GM23338 (cell line): ENCODE measurements around the gene TMEM63C. TPM values are rescaled to one million over a fixed set of nuclear protein-coding genes. Genes with fewer than 3 reads are reported as not detected.

Experiments
- ATAC-seq: fragments of 200-7000 bp; cut with Tn5 transposase; 3 replicates; pipeline ENCODE4 v1.9.1; 2020
- DNase-seq: peaks from one replicate; pipeline ENCODE4 v3.0.0-alpha.2; 2015; ENCODE audit warnings: low spot score
- H2AFZ ChIP-seq: fragments of 200-600 bp; sonication (generic); 2 replicates; pipeline ENCODE4 v1.8.0; 2016; ENCODE audit warnings: antibody characterized with exemption, mild to moderate bottlenecking, moderate library complexity
- H3F3A ChIP-seq: fragments of 200-600 bp; sonication (generic); replicated peaks from 2 replicates; pipeline ENCODE4 v1.8.0; 2017; ENCODE audit warnings: antibody characterized with exemption, mixed run types, low read depth
- H3K27ac ChIP-seq: fragments of 200-600 bp; sonication (generic); 2 replicates; pipeline ENCODE4 v1.6.1; 2016; ENCODE audit warnings: low read depth
- H3K27me3 ChIP-seq: fragments of 200-600 bp; sonication (generic); 2 replicates; pipeline ENCODE4 v1.8.0; 2016; ENCODE audit warnings: mild to moderate bottlenecking, mixed run types, moderate library complexity; ENCODE audit not compliant: insufficient read depth
- H3K36me3 ChIP-seq: fragments of 200-600 bp; sonication (generic); 2 replicates; pipeline ENCODE4 v1.8.0; 2016; ENCODE audit warnings: mild to moderate bottlenecking; ENCODE audit not compliant: insufficient read depth
- H3K4me1 ChIP-seq: fragments of 200-600 bp; sonication (generic); 2 replicates; pipeline ENCODE4 v1.8.0; 2016; ENCODE audit warnings: mild to moderate bottlenecking, moderate library complexity; ENCODE audit not compliant: insufficient read depth
- H3K4me2 ChIP-seq: fragments of 200-600 bp; sonication (generic); 2 replicates; pipeline ENCODE4 v1.7.1; 2017; ENCODE audit warnings: mixed run types
- H3K4me3 ChIP-seq: fragments of 200-600 bp; sonication (generic); 2 replicates; pipeline ENCODE4 v1.6.1; 2016; ENCODE audit warnings: mixed run types
- H3K79me2 ChIP-seq: fragments of 200-600 bp; sonication (generic); replicated peaks from 2 replicates; pipeline ENCODE4 v1.8.0; 2017; ENCODE audit warnings: mild to moderate bottlenecking; ENCODE audit not compliant: insufficient read depth
- H3K9me2 ChIP-seq: fragments of 200-600 bp; sonication (generic); 2 replicates; pipeline ENCODE4 v1.8.0; 2017; ENCODE audit not compliant: insufficient read depth
- H4K20me1 ChIP-seq: fragments of 200-600 bp; sonication (generic); replicated peaks from 2 replicates; pipeline ENCODE4 v1.8.0; 2017; ENCODE audit warnings: mild to moderate bottlenecking; ENCODE audit not compliant: insufficient read depth
- H3K27ac Mint-ChIP-seq: 2 replicates; pipeline ENCODE4 v1.8.0; 2020; ENCODE audit warnings: inconsistent platforms, mild to moderate bottlenecking, moderate library complexity, mixed read lengths
- H3K27me3 Mint-ChIP-seq: 3 replicates; pipeline ENCODE4 v1.8.0; 2022; ENCODE audit warnings: low read depth, mild to moderate bottlenecking, moderate library complexity, mixed read lengths, inconsistent platforms; ENCODE audit not compliant: insufficient read depth, poor library complexity
- H3K36me3 Mint-ChIP-seq: 3 replicates; pipeline ENCODE4 v1.8.0; 2021; ENCODE audit warnings: low read depth, mild to moderate bottlenecking, inconsistent platforms, moderate library complexity, mixed read lengths
- H3K4me1 Mint-ChIP-seq: 3 replicates; pipeline ENCODE4 v1.8.0; 2020; ENCODE audit warnings: mild to moderate bottlenecking, inconsistent platforms, mixed read lengths
- H3K4me3 Mint-ChIP-seq: 3 replicates; pipeline ENCODE4 v1.8.0; 2021; ENCODE audit warnings: moderate library complexity, mild to moderate bottlenecking, inconsistent platforms, mixed read lengths
- H3K9me3 Mint-ChIP-seq: 3 replicates; pipeline ENCODE4 v1.8.0; 2020; ENCODE audit warnings: moderate library complexity, mild to moderate bottlenecking, inconsistent platforms, mixed read lengths
- CREB1 ChIP-seq: fragments of 250-450 bp; sonication (Bioruptor Pico); IDR thresholded peaks from 2 replicates; pipeline ENCODE4 v1.5.0; 2020; ENCODE audit warnings: low read depth, mild to moderate bottlenecking, moderate library complexity
- EZH2 ChIP-seq: fragments of 200-600 bp; sonication (generic); IDR thresholded peaks from one replicate; pipeline ENCODE4 v1.8.0; 2017; ENCODE audit warnings: antibody characterized with exemption, mild to moderate bottlenecking, low read depth; ENCODE audit not compliant: unreplicated experiment
- EZH2phosphoT487 ChIP-seq: fragments of 200-600 bp; sonication (generic); IDR thresholded peaks from one replicate; pipeline ENCODE4 v1.8.1; 2018; ENCODE audit warnings: antibody characterized with exemption; ENCODE audit not compliant: unreplicated experiment
- JUNB ChIP-seq: IDR thresholded peaks from one replicate; pipeline ENCODE4 v1.6.1; 2016; ENCODE audit warnings: antibody characterized with exemption; ENCODE audit not compliant: unreplicated experiment
- NANOG ChIP-seq: IDR thresholded peaks from 2 replicates; pipeline ENCODE4 v1.6.1; 2016; ENCODE audit warnings: antibody characterized with exemption, borderline replicate concordance
- POLR2AphosphoS5 ChIP-seq: IDR thresholded peaks from 2 replicates; pipeline ENCODE4 v1.6.1; 2016; ENCODE audit warnings: antibody characterized with exemption, low read depth
- STAT1 ChIP-seq: IDR thresholded peaks from one replicate; pipeline ENCODE4 v1.6.1; 2016; ENCODE audit warnings: antibody characterized with exemption; ENCODE audit not compliant: unreplicated experiment
- ZNF114 ChIP-seq: fragments of 250-450 bp; sonication (Bioruptor Pico); IDR thresholded peaks from 2 replicates; pipeline ENCODE4 v1.5.0; 2020; ENCODE audit warnings: mild to moderate bottlenecking, moderate library complexity
- ZNF331 ChIP-seq: fragments of 250-450 bp; sonication (Bioruptor Pico); IDR thresholded peaks from 2 replicates; pipeline ENCODE4 v1.5.0; 2020; ENCODE audit warnings: low read depth, mild to moderate bottlenecking, moderate library complexity
- polyA plus RNA-seq: library from polyadenylated mRNA; unstranded; fragments of >200 nt; fragmentation: Nextera tagmentation; extraction: Ambion mirVana; gene quantifications from 2 replicates; pipeline ENCODE4 v1.2.1, GENCODE V29; 2016
- total RNA-seq: library from RNA; depleted of rRNA; stranded (reverse); fragments of >200 nt; shearing (Covaris generic); gene quantifications from 2 replicates; pipeline ENCODE4 v1.2.3, GENCODE V29; 2014
- TF ChIP-seq, protein P1 (sequence below): IDR thresholded peaks from one replicate; pipeline ENCODE4 v1.6.1; 2018; ENCODE audit warnings: antibody characterized with exemption; ENCODE audit not compliant: unreplicated experiment
- TF ChIP-seq, protein P2 (sequence below), 2 experiments: fragments of 200-600 bp in 1 of 2; sonication (generic) in 1 of 2; conservative IDR thresholded peaks; 2 replicates each; pipeline versions ENCODE4 v1.5.1 to v1.6.1; 2016 to 2017; ENCODE audit warnings: antibody characterized with exemption in 2 of 2, low read depth in 2 of 2, mild to moderate bottlenecking in 2 of 2, moderate library complexity in 1 of 2
- TF ChIP-seq, protein P3 (sequence below): IDR thresholded peaks from 2 replicates; pipeline ENCODE4 v1.6.1; 2016; ENCODE audit warnings: antibody characterized with exemption
- TF ChIP-seq, protein P4 (sequence below): fragments of 250-450 bp; sonication (Bioruptor Pico); IDR thresholded peaks from 2 replicates; pipeline ENCODE4 v1.5.0; 2020; ENCODE audit warnings: mild to moderate bottlenecking, moderate library complexity

TMEM63C gene
- total and polyA plus RNA-seq, 2 experiments from 2014 or later = 2.1 to 6.3 TPM

DNA sequence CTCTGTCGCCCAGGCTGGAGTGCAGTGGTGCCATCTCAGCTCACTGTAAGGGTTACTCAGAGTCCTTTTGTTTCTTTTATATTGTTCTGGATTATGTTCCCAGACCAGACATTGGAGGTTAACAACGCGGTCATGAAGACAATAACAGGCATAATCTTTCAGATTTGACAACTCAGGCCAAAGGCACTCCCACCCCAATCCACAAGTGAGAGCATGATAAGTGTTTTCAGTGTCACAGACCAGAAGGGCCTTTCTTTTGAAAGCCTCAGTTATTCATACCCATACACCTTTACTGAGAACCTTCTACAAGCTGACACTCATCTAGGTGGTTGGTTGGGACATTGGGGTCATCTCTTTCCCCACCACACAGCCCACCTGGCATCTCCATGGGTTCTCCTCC is 2.9 kb upstream of the TMEM63C start:
- no peak overlapping the region for H3K4me3 ChIP-seq
- no peak for ATAC-seq
- H3K9me2 ChIP-seq = no peaks in the 10 kb centered on the region
- TF ChIP-seq ZNF331 (no peak), STAT1 (no peak), EZH2 (no peak), CREB1 (no peak), POLR2AphosphoS5 (no peak), EZH2phosphoT487 (no peak), NANOG (no peak), ZNF114 (CRISPR knock-in tag) (no peak), JUNB (no peak)
- TF ChIP-seq, protein P1, sequence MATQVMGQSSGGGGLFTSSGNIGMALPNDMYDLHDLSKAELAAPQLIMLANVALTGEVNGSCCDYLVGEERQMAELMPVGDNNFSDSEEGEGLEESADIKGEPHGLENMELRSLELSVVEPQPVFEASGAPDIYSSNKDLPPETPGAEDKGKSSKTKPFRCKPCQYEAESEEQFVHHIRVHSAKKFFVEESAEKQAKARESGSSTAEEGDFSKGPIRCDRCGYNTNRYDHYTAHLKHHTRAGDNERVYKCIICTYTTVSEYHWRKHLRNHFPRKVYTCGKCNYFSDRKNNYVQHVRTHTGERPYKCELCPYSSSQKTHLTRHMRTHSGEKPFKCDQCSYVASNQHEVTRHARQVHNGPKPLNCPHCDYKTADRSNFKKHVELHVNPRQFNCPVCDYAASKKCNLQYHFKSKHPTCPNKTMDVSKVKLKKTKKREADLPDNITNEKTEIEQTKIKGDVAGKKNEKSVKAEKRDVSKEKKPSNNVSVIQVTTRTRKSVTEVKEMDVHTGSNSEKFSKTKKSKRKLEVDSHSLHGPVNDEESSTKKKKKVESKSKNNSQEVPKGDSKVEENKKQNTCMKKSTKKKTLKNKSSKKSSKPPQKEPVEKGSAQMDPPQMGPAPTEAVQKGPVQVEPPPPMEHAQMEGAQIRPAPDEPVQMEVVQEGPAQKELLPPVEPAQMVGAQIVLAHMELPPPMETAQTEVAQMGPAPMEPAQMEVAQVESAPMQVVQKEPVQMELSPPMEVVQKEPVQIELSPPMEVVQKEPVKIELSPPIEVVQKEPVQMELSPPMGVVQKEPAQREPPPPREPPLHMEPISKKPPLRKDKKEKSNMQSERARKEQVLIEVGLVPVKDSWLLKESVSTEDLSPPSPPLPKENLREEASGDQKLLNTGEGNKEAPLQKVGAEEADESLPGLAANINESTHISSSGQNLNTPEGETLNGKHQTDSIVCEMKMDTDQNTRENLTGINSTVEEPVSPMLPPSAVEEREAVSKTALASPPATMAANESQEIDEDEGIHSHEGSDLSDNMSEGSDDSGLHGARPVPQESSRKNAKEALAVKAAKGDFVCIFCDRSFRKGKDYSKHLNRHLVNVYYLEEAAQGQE = no peak
- TF ChIP-seq, protein P2, sequence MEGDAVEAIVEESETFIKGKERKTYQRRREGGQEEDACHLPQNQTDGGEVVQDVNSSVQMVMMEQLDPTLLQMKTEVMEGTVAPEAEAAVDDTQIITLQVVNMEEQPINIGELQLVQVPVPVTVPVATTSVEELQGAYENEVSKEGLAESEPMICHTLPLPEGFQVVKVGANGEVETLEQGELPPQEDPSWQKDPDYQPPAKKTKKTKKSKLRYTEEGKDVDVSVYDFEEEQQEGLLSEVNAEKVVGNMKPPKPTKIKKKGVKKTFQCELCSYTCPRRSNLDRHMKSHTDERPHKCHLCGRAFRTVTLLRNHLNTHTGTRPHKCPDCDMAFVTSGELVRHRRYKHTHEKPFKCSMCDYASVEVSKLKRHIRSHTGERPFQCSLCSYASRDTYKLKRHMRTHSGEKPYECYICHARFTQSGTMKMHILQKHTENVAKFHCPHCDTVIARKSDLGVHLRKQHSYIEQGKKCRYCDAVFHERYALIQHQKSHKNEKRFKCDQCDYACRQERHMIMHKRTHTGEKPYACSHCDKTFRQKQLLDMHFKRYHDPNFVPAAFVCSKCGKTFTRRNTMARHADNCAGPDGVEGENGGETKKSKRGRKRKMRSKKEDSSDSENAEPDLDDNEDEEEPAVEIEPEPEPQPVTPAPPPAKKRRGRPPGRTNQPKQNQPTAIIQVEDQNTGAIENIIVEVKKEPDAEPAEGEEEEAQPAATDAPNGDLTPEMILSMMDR (conservative IDR thresholded peaks at IDR 0.05; ENCODE audit: low read depth in 2 of 2) = no peak
- TF ChIP-seq, protein P3, sequence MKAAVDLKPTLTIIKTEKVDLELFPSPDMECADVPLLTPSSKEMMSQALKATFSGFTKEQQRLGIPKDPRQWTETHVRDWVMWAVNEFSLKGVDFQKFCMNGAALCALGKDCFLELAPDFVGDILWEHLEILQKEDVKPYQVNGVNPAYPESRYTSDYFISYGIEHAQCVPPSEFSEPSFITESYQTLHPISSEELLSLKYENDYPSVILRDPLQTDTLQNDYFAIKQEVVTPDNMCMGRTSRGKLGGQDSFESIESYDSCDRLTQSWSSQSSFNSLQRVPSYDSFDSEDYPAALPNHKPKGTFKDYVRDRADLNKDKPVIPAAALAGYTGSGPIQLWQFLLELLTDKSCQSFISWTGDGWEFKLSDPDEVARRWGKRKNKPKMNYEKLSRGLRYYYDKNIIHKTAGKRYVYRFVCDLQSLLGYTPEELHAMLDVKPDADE = no peak
- TF ChIP-seq, protein P4, sequence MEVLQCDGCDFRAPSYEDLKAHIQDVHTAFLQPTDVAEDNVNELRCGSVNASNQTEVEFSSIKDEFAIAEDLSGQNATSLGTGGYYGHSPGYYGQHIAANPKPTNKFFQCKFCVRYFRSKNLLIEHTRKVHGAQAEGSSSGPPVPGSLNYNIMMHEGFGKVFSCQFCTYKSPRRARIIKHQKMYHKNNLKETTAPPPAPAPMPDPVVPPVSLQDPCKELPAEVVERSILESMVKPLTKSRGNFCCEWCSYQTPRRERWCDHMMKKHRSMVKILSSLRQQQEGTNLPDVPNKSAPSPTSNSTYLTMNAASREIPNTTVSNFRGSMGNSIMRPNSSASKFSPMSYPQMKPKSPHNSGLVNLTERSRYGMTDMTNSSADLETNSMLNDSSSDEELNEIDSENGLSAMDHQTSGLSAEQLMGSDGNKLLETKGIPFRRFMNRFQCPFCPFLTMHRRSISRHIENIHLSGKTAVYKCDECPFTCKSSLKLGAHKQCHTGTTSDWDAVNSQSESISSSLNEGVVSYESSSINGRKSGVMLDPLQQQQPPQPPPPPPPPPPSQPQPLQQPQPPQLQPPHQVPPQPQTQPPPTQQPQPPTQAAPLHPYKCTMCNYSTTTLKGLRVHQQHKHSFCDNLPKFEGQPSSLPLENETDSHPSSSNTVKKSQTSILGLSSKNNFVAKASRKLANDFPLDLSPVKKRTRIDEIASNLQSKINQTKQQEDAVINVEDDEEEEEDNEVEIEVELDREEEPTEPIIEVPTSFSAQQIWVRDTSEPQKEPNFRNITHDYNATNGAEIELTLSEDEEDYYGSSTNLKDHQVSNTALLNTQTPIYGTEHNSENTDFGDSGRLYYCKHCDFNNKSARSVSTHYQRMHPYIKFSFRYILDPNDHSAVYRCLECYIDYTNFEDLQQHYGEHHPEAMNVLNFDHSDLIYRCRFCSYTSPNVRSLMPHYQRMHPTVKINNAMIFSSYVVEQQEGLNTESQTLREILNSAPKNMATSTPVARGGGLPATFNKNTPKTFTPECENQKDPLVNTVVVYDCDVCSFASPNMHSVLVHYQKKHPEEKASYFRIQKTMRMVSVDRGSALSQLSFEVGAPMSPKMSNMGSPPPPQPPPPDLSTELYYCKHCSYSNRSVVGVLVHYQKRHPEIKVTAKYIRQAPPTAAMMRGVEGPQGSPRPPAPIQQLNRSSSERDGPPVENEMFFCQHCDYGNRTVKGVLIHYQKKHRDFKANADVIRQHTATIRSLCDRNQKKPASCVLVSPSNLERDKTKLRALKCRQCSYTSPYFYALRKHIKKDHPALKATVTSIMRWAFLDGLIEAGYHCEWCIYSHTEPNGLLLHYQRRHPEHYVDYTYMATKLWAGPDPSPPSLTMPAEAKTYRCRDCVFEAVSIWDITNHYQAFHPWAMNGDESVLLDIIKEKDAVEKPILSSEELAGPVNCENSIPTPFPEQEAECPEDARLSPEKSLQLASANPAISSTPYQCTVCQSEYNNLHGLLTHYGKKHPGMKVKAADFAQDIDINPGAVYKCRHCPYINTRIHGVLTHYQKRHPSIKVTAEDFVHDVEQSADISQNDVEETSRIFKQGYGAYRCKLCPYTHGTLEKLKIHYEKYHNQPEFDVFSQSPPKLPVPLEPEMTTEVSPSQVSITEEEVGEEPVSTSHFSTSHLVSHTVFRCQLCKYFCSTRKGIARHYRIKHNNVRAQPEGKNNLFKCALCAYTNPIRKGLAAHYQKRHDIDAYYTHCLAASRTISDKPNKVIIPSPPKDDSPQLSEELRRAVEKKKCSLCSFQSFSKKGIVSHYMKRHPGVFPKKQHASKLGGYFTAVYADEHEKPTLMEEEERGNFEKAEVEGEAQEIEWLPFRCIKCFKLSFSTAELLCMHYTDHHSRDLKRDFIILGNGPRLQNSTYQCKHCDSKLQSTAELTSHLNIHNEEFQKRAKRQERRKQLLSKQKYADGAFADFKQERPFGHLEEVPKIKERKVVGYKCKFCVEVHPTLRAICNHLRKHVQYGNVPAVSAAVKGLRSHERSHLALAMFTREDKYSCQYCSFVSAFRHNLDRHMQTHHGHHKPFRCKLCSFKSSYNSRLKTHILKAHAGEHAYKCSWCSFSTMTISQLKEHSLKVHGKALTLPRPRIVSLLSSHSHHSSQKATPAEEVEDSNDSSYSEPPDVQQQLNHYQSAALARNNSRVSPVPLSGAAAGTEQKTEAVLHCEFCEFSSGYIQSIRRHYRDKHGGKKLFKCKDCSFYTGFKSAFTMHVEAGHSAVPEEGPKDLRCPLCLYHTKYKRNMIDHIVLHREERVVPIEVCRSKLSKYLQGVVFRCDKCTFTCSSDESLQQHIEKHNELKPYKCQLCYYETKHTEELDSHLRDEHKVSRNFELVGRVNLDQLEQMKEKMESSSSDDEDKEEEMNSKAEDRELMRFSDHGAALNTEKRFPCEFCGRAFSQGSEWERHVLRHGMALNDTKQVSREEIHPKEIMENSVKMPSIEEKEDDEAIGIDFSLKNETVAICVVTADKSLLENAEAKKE = no peak
- H3K4me1 ChIP-seq = peaks cover 13% of the 10 kb centered on the region; the same call in 1 of the 2 replicates
- H3K36me3 ChIP-seq = no peaks in the 10 kb centered on the region
- H3K9me3 Mint-ChIP-seq = no peaks in the 10 kb centered on the region; the same call in 2 of the 3 replicates
- no peak overlapping the region for H3K4me3 Mint-ChIP-seq
- H3K27ac ChIP-seq = no peak overlapping the region
- H3K27ac Mint-ChIP-seq = no peak overlapping the region
- H3K4me2 ChIP-seq = no peak overlapping the region
- DNase-seq = no peak
- H3K27me3 Mint-ChIP-seq = peaks cover 23% of the 10 kb centered on the region
- no peaks in the 10 kb centered on the region for H3F3A ChIP-seq
- H2AFZ ChIP-seq = no peak overlapping the region
- no peaks in the 10 kb centered on the region for H3K36me3 Mint-ChIP-seq
- H4K20me1 ChIP-seq = no peaks in the 10 kb centered on the region
- H3K79me2 ChIP-seq = no peaks in the 10 kb centered on the region
- no peaks in the 10 kb centered on the region for H3K27me3 ChIP-seq
- peaks cover 14% of the 10 kb centered on the region for H3K4me1 Mint-ChIP-seq
